ENCODE measurements around the gene ARHGAP22. TPM values are rescaled to one million over a fixed set of nuclear protein-coding genes. Genes with fewer than 3 reads are reported as not detected.

Gene ARHGAP22
- total and polyA plus RNA-seq, 2 donors, result 5.5 to 8.5 TPM

- peaks cover 0 to 5% of the 10 kb centered on the region in 2 donors for H3K36me3 ChIP-seq (ENCODE audit: control insufficient read depth in 2 of 2, insufficient read depth in 2 of 2, low read length in 1 of 2)
- 98% methylated on average over 4 of the region's 4 CpGs for WGBS
- H3K27me3 ChIP-seq (ENCODE audit: control insufficient read depth in 2 of 2, insufficient read depth in 1 of 2, low read length in 1 of 2), result no peaks in the 10 kb centered on the region
- no peak for DNase-seq (ENCODE audit: low read depth in 6 of 9, low spot score in 9 of 9)
- no peaks in the 10 kb centered on the region for H3K9me3 ChIP-seq (ENCODE audit: control insufficient read depth in 2 of 2, insufficient read depth in 1 of 2, low read length in 1 of 2)
- no peak overlapping the region for H3K4me3 ChIP-seq (ENCODE audit: low read length in 2 of 2)
- no peaks in the 10 kb centered on the region for H3K4me1 ChIP-seq (ENCODE audit: control insufficient read depth in 2 of 2, insufficient read depth in 2 of 2, low read length in 2 of 2)
- no peak overlapping the region for H3K27ac ChIP-seq (ENCODE audit: low read depth in 1 of 2, low read length in 1 of 2)
These were observed 185.2 kb downstream of the ARHGAP22 start for GRCh38 chr10:48419714-48420113.

GRCh38 chr10:48418189-48418788, 186.6 kb downstream of the ARHGAP22 start:
- WGBS, result 91% methylated on average over 5 of the region's 5 CpGs
- no peak for DNase-seq (ENCODE audit: low read depth in 6 of 9, low spot score in 9 of 9)
- H3K9me3 ChIP-seq (ENCODE audit: control insufficient read depth in 2 of 2, insufficient read depth in 1 of 2, low read length in 1 of 2), result no peaks in the 10 kb centered on the region
- H3K27ac ChIP-seq (ENCODE audit: low read depth in 1 of 2, low read length in 1 of 2), result no peak overlapping the region
- H3K27me3 ChIP-seq (ENCODE audit: control insufficient read depth in 2 of 2, insufficient read depth in 1 of 2, low read length in 1 of 2), result no peaks in the 10 kb centered on the region
- no peak overlapping the region for H3K4me3 ChIP-seq (ENCODE audit: low read length in 2 of 2)
- no peaks in the 10 kb centered on the region for H3K4me1 ChIP-seq (ENCODE audit: control insufficient read depth in 2 of 2, insufficient read depth in 2 of 2, low read length in 2 of 2)
- H3K36me3 ChIP-seq (ENCODE audit: control insufficient read depth in 2 of 2, insufficient read depth in 2 of 2, low read length in 1 of 2), result peaks cover 0 to 6% of the 10 kb centered on the region in 2 donors

GRCh38 chr10:48417374-48417773, 187.5 kb downstream of the ARHGAP22 start:
- WGBS, result 98% methylated on average over 1 of the region's 1 CpG
- Histone ChIP-seq H3K27me3 (ENCODE audit: control insufficient read depth in 2 of 2, insufficient read depth in 1 of 2, low read length in 1 of 2) (no peaks in the 10 kb centered on the region), H3K9me3 (ENCODE audit: control insufficient read depth in 2 of 2, insufficient read depth in 1 of 2, low read length in 1 of 2) (no peaks in the 10 kb centered on the region), H3K36me3 (ENCODE audit: control insufficient read depth in 2 of 2, insufficient read depth in 2 of 2, low read length in 1 of 2) (peaks cover 0 to 15% of the 10 kb centered on the region in 2 donors), H3K27ac (ENCODE audit: low read depth in 1 of 2, low read length in 1 of 2) (no peak overlapping the region), H3K4me3 (ENCODE audit: low read length in 2 of 2) (no peak overlapping the region), H3K4me1 (ENCODE audit: control insufficient read depth in 2 of 2, insufficient read depth in 2 of 2, low read length in 2 of 2) (no peaks in the 10 kb centered on the region)
- DNase-seq (ENCODE audit: low read depth in 6 of 9, low spot score in 9 of 9), result no peak

DNA sequence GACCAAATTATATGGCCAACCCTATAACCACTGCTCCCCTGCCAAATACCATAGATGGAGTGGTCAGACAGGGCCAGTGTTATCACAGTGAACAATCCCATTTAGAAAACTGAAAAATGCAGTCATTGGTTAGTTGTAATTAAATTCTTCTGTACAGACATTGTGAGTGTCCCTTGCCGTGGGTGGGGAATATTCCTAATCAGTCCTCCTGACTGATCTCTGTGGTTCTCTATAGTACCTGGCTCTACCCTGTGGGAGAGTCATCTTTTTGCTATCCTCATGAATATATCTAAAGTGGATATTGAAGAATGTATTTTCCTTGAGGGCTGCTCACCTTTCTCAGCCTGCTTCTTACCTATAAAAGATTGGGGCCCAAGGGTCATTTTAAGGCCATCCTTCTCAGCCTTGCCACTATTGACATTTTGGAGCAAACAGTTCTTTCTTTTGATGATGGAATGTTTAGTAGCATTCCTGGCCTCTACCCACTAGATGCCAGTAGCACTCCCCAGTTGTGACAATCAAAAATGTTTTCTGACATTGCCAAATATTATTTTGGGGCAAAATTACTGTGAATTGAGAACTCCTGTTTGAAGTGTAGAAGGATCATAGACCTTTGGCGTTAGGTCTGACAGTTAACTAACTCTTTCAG, 188.2 kb downstream of the ARHGAP22 start:
- WGBS, result 95% methylated on average over 2 of the region's 2 CpGs
- no peak for DNase-seq (ENCODE audit: low read depth in 6 of 9, low spot score in 9 of 9)
- peaks cover 0 to 16% of the 10 kb centered on the region in 2 donors for H3K36me3 ChIP-seq (ENCODE audit: control insufficient read depth in 2 of 2, insufficient read depth in 2 of 2, low read length in 1 of 2)
- peaks cover 0 to 3% of the 10 kb centered on the region in 2 donors for H3K9me3 ChIP-seq (ENCODE audit: control insufficient read depth in 2 of 2, insufficient read depth in 1 of 2, low read length in 1 of 2)
- H3K27me3 ChIP-seq (ENCODE audit: control insufficient read depth in 2 of 2, insufficient read depth in 1 of 2, low read length in 1 of 2), result no peaks in the 10 kb centered on the region
- H3K27ac ChIP-seq (ENCODE audit: low read depth in 1 of 2, low read length in 1 of 2), result no peak overlapping the region
- no peaks in the 10 kb centered on the region for H3K4me1 ChIP-seq (ENCODE audit: control insufficient read depth in 2 of 2, insufficient read depth in 2 of 2, low read length in 2 of 2)
- H3K4me3 ChIP-seq (ENCODE audit: low read length in 2 of 2), result no peak overlapping the region

DNA sequence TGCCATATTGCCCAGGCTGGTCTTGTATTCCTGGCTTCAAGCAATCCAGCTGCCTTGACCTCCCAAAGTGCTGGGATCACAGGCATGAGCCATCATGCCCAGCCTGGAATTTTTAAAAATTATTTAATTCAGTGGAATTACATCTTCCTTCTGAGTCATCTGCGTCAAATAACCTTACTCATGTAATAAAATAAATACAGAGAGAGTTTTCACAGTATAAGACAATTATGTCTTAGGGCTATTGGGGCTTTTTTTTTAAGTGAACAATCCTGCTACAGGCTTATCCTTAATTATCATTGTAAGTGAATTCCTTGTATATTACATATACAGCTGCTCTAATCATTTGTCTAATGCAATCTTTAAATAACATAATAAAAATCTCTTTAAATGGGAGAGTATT, 190.1 kb downstream of the ARHGAP22 start:
- H3K27me3 ChIP-seq (ENCODE audit: control insufficient read depth in 2 of 2, insufficient read depth in 1 of 2, low read length in 1 of 2), result no peaks in the 10 kb centered on the region
- H3K27ac ChIP-seq (ENCODE audit: low read depth in 1 of 2, low read length in 1 of 2), result no peak overlapping the region
- peaks cover 0 to 18% of the 10 kb centered on the region in 2 donors for H3K36me3 ChIP-seq (ENCODE audit: control insufficient read depth in 2 of 2, insufficient read depth in 2 of 2, low read length in 1 of 2)
- WGBS, result 94% methylated on average over 1 of the region's 1 CpG
- DNase-seq (ENCODE audit: low read depth in 6 of 9, low spot score in 9 of 9), result no peak
- H3K4me1 ChIP-seq (ENCODE audit: control insufficient read depth in 2 of 2, insufficient read depth in 2 of 2, low read length in 2 of 2), result no peaks in the 10 kb centered on the region
- H3K9me3 ChIP-seq (ENCODE audit: control insufficient read depth in 2 of 2, insufficient read depth in 1 of 2, low read length in 1 of 2), result peaks cover 0 to 3% of the 10 kb centered on the region in 2 donors
- H3K4me3 ChIP-seq (ENCODE audit: low read length in 2 of 2), result no peak overlapping the region

DNA sequence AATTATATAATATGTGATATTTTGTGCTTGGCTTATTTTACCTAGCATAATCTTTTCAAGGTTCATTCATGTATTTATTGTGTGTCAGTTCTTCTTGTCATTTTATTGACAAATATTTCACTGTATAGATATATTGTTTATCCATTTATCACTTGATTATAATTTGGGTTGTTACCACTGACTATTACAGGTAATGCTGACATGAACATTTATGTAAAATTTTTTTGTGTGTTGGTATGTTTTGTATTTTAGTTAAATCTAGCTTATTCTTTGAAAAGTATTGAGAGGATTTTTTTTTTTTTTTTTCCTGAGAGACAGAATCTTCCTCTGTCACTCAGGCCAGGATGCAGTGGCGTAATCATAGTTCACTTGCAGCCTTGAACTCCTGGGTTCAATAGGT, 190.7 kb downstream of the ARHGAP22 start:
- Histone ChIP-seq H3K4me3 (ENCODE audit: low read length in 2 of 2) (no peak overlapping the region), H3K4me1 (ENCODE audit: control insufficient read depth in 2 of 2, insufficient read depth in 2 of 2, low read length in 2 of 2) (no peaks in the 10 kb centered on the region), H3K27me3 (ENCODE audit: control insufficient read depth in 2 of 2, insufficient read depth in 1 of 2, low read length in 1 of 2) (no peaks in the 10 kb centered on the region), H3K36me3 (ENCODE audit: control insufficient read depth in 2 of 2, insufficient read depth in 2 of 2, low read length in 1 of 2) (peaks cover 0 to 18% of the 10 kb centered on the region in 2 donors), H3K9me3 (ENCODE audit: control insufficient read depth in 2 of 2, insufficient read depth in 1 of 2, low read length in 1 of 2) (peaks cover 0 to 3% of the 10 kb centered on the region in 2 donors), H3K27ac (ENCODE audit: low read depth in 1 of 2, low read length in 1 of 2) (no peak overlapping the region)
- WGBS, result 100% methylated on average over 1 of the region's 1 CpG
- no peak for DNase-seq (ENCODE audit: low read depth in 6 of 9, low spot score in 9 of 9)

GRCh38 chr10:48412933-48413332, 191.9 kb downstream of the ARHGAP22 start:
- no peaks in the 10 kb centered on the region for H3K4me1 ChIP-seq (ENCODE audit: control insufficient read depth in 2 of 2, insufficient read depth in 2 of 2, low read length in 2 of 2)
- H3K27me3 ChIP-seq (ENCODE audit: control insufficient read depth in 2 of 2, insufficient read depth in 1 of 2, low read length in 1 of 2), result no peaks in the 10 kb centered on the region
- H3K9me3 ChIP-seq (ENCODE audit: control insufficient read depth in 2 of 2, insufficient read depth in 1 of 2, low read length in 1 of 2), result peaks cover 0 to 3% of the 10 kb centered on the region in 2 donors
- peaks cover 0 to 18% of the 10 kb centered on the region in 2 donors for H3K36me3 ChIP-seq (ENCODE audit: control insufficient read depth in 2 of 2, insufficient read depth in 2 of 2, low read length in 1 of 2)
- WGBS, result over 99% methylated on average over 4 of the region's 4 CpGs
- H3K4me3 ChIP-seq (ENCODE audit: low read length in 2 of 2), result no peak overlapping the region
- no peak overlapping the region for H3K27ac ChIP-seq (ENCODE audit: low read depth in 1 of 2, low read length in 1 of 2)
- DNase-seq (ENCODE audit: low read depth in 6 of 9, low spot score in 9 of 9), result no peak

- no peak for DNase-seq (ENCODE audit: low read depth in 6 of 9, low spot score in 9 of 9)
- Histone ChIP-seq H3K4me1 (ENCODE audit: control insufficient read depth in 2 of 2, insufficient read depth in 2 of 2, low read length in 2 of 2) (no peaks in the 10 kb centered on the region), H3K27ac (ENCODE audit: low read depth in 1 of 2, low read length in 1 of 2) (no peak overlapping the region), H3K9me3 (ENCODE audit: control insufficient read depth in 2 of 2, insufficient read depth in 1 of 2, low read length in 1 of 2) (peaks cover 0 to 3% of the 10 kb centered on the region in 2 donors), H3K36me3 (ENCODE audit: control insufficient read depth in 2 of 2, insufficient read depth in 2 of 2, low read length in 1 of 2) (peaks cover 0 to 18% of the 10 kb centered on the region in 2 donors), H3K4me3 (ENCODE audit: low read length in 2 of 2) (no peak overlapping the region), H3K27me3 (ENCODE audit: control insufficient read depth in 2 of 2, insufficient read depth in 1 of 2, low read length in 1 of 2) (no peaks in the 10 kb centered on the region)
- 96% methylated on average over 3 of the region's 3 CpGs for WGBS
These were observed 192.8 kb downstream of the ARHGAP22 start for GRCh38 chr10:48412081-48412480.

DNA sequence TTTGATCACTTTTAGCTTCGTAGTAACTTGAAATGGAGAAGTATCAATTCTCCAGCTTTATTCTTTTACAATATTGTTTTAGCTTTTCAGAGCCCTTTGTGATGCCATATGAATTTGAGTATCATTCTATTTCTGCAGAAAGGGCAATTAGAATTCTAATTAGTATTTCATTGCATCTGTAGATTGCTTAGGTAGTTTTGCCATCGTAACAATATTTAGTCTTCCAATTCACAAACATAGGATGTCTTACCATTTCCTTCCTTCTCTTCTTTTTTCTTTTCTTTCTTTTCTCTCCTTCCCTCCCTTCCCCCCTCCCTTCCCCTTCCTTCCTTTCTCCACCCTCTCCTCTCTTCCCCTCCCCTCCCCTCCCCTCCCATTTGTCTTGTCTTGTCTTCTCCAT, 193.4 kb downstream of the ARHGAP22 start:
- Histone ChIP-seq H3K27me3 (ENCODE audit: control insufficient read depth in 2 of 2, insufficient read depth in 1 of 2, low read length in 1 of 2) (no peaks in the 10 kb centered on the region), H3K27ac (ENCODE audit: low read depth in 1 of 2, low read length in 1 of 2) (no peak overlapping the region), H3K4me1 (ENCODE audit: control insufficient read depth in 2 of 2, insufficient read depth in 2 of 2, low read length in 2 of 2) (no peaks in the 10 kb centered on the region), H3K9me3 (ENCODE audit: control insufficient read depth in 2 of 2, insufficient read depth in 1 of 2, low read length in 1 of 2) (peaks cover 0 to 3% of the 10 kb centered on the region in 2 donors), H3K4me3 (ENCODE audit: low read length in 2 of 2) (no peak overlapping the region), H3K36me3 (ENCODE audit: control insufficient read depth in 2 of 2, insufficient read depth in 2 of 2, low read length in 1 of 2) (peaks cover 0 to 18% of the 10 kb centered on the region in 2 donors)
- WGBS, result over 99% methylated on average over 2 of the region's 2 CpGs
- DNase-seq (ENCODE audit: low read depth in 6 of 9, low spot score in 9 of 9), result no peak
